ENCODE results near the gene UNC93B1.
A peak's percentile ranks its signal among the peaks of the same experiment; 100 is the strongest.

UNC93B1 gene

DNA sequence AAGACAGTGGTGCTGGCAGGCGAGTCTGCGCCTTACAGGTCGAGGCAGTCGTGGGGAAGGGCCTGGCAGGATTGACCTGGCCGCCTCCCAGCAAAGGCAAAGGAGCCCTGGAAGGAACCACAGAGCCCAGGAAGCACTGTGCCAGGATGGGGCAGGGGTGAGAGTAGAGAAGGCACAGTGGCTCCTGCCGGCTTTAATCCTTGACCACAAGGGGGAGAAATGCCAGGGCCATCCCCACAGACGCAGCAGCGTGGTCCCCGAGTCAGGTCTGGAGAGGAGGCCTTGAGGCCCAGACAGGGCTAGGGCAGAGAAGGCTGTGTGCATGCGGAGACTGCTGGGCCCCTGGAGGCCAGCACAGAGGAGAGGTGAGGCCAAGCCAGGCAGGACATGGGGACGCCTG is 16.7 kb upstream of the UNC93B1 start:
- DNase-seq = peak; percentile 70

DNA sequence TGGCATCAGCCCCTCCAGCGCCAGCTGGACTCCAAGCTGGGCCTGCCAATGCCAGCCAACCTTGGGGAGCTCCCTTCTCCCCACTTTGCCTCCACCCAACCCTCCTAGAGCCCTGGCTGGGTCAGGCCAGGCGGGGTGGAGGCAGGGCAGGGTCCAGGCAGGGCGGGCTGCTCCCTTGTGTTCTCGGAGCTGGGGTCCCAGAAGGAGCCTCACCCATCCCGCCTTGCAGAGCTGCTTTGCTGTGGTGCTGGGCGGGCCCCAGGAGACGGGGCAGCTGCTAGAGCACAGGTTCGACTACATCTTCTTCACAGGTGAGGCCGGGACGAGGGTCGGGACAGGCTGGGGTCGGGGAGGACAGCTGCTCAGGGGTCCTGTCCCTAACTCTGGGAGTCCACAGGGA is 15.6 kb upstream of the UNC93B1 start:
- DNase-seq = no peak

- DNase-seq = no peak
Observed at GRCh38 chr11:68018730-68019190, 14.9 kb upstream of the UNC93B1 start.

DNA sequence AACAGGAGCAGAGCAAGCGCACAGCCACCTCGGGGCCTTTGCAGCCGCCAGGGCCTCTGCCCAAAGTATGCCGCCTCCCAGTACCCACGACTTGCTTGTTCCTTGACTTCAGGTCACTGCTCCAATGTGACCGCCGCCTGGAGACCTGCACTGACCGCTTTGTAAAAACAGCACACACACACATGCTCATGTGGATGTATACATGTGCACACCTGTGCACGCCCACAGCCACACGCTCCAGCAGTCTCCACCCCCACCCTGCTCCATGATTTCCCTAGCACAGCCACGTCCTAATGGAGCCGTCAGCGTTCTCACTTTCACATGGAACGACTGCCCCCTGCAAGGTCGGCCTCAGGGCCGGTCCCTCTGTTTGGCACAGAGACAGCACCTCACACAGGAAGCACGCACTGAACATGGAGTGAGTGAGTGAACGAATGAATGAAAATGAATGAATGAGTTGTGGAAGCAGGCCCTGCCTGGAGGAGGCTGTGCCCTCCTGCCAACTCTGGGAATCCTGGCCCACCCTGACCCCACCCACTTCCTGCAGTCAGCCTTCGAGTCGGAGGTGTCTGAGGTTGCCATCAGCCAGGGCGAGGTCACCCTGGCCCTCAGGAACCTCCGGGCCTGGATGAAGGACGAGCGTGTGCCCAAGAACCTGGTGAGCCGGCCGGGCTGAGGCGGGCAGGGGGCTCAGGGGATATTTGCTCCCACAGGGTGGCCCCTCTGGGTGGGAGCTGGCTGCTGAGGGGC is 14.3 kb upstream of the UNC93B1 start:
- DNase-seq = no peak

DNA sequence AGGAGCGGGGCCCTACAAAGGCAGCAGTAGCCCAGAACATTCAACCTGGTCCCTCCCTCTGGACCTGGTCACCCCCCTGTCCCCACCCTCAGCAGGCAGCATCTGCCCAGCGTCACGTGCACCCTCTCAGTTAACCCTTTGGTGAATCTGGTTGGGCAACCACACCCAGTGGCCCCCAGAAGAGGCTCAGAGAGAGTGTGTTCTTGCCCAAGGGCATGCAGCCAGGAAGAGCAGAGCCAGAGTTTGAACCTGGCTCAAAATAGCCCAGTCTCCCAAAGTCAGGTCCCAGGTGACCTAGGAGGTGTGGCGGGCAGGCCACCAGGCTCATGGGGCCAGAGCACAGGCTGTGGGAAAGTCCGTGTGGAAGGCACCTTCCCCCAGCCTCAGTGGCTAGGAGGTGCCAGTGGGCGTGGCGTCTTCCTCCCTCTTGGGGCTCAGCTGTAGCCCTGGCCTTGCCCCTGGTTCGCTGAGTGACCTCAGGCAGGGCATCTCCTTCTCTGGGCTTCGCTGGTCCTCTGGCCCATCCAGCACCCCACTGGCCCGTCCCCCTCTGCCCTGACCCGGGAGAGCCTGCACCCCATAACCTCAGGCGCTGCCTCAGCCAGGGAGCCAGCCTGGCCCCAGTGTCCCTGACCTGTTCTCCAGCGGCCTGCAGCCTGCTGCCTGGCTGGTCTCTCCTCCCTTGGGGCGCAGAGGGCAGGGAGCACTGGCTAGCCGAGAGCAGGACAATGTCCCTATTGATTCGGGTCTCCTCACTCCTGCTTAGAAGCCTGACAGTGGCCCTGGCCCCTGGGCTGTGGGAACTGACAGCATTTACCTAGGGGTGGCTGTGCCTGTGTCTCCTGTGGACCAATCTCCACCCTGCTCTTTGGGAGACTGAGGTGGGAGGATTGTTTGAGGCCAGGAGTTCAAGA is 13.3 kb upstream of the UNC93B1 start:
- peak; percentile 53 for DNase-seq

GRCh38 chr11:68016161-68016903 is 12.4 kb upstream of the UNC93B1 start:
- peak; percentile 58 for DNase-seq

- DNase-seq = no peak
Observed at GRCh38 chr11:68015467-68015866, 11.6 kb upstream of the UNC93B1 start.

GRCh38 chr11:68014947-68015447 is 11.1 kb upstream of the UNC93B1 start:
- DNase-seq = no peak

GRCh38 chr11:68014157-68014946 is 10.5 kb upstream of the UNC93B1 start:
- DNase-seq = peak; percentile 53

GRCh38 chr11:68013611-68014156 is 9.8 kb upstream of the UNC93B1 start:
- DNase-seq = no peak

DNA sequence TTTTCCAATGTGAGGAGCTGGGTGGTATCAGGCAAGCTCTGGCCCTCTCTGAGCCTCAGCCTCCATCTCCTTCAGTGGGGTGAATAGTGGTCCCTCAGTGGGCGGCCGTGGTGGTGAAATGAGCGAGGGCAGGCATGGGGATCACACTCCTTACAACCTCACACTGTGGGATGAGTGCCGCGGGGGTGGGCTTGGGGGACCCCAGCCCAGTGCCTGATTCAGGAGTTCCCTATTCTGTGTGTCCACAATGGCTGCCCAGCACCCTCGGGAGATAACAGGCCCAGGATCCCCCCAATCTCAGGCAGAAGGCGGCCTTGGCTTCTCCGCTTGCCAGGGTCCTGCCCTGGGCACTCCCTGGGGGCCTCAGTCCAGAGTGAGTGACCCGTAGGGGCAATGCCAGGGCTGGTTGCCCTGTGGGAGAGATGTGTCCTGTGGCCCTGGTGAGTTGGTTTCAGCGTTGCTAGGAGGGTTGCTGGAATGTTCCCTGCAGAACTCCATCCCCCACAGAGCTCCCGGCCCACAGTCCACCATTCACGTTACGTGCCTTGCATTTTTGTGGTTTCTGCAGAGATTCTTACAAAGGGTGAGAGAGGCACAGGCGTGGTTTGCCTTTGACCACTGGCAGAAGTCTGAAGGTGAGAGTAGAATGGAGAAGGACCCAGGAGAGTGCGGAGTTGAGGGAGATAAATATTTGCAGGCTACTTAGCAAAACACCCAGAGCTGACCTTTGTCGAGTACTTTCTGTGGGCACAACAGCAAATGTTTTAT is 9.1 kb upstream of the UNC93B1 start:
- peak; percentile 55 for DNase-seq

GRCh38 chr11:68012044-68012842 is 8.3 kb upstream of the UNC93B1 start:
- peak; percentile 72 for DNase-seq

DNA sequence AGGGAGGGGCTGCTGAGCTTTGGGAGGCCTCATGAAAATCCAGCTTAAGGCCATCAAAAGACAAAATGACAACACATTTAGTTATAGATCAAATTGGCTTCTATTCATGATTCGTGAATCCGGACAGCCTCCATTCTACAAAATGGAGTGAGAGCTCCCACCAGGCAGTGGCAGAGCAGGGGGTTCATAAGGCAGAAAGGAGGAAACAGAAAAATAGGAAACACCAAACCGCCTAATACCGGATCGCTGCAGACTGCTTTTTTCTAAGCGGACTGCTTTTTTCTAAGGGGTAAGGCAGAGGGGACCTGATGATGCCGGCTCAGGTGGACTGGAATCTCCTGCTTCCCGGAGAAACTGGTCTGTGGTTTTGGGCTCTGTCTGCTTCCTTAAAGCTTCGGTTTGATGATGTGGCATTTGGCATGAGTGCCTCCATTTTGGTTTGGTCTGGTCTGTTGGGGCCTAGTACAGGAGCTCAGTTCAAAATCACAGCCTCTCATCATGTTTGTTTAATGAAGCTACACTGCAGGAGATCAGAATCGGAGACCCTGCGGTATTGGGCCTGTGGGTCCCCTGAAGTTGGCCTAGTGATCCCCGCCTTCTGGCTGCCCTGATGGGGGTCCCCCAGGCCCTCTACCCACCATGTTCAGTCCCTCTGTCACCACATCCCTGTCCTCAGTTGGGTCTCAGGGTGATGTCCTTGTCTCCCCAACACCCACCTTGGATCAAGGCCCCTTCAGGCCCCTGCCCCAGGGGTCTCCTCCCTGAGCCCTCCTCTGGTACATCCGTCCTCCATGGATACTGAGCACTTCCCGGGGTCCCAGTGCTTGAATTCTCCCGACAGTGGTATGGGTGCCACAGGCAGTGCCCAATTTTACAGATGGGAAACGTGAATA is 7.4 kb upstream of the UNC93B1 start:
- no peak for DNase-seq

GRCh38 chr11:68010090-68011041 is 6.5 kb upstream of the UNC93B1 start, which contains the start of gene ALDH3B1:
Gene ALDH3B1 (plus strand): TSS chr11:68010327. CDS start chr11:68015298, 4,971 bp downstream.
- DNase-seq = peak; percentile 97

DNA sequence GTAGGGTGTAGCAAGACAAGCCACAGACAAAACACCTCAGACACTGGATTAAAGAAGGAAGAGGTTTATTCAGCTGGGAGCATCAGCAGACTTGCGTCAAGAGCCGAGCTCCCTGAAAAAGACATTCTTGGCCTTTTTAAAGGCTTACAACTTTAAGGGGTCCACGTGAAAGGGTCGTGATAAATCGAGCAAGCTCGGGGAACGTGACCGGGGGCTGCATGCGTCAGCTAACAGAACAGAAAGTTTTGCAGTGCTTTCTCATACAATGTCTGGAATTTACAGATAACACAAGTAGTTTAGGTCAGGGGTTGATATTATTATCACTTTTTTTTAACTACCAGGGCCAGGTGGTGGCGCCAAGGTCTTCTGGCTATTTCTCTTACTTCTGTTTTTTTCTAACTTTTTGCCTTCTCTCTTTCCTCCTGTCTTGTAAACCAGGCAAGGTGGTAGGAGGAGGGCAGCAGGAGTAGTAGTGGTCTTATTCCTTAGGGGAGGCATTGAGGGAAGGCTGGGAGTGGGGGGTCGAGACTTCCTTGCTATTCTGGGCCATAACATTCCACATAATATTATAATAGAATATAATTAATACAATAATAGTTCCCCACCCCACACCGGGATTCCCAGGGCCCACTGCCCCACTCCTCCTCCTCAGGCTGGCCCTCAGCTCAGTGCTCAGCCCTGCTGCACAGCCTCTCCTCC is 5.6 kb upstream of the UNC93B1 start:
- peak; percentile 68 for DNase-seq

GRCh38 chr11:68008381-68009337 is 4.8 kb upstream of the UNC93B1 start:
- peak; percentile 99 for DNase-seq
